Heart right ventricle (tissue), 16 donors: Measurements from ENCODE around the gene OCEL1. TPM values are rescaled to one million over a fixed set of nuclear protein-coding genes. Genes with fewer than 3 reads are reported as not detected.

Experiments used
- ATAC-seq, 8 donors: fragments of 200-7000 bp; cut with Tn5 transposase; one replicate each; pipeline ENCODE4 v1.9.1; 2020; ENCODE audit warnings: mild to moderate bottlenecking in 8 of 8, moderate library complexity in 8 of 8, moderate number of reproducible peaks in 1 of 8
- DNase-seq, 2 donors: peaks; one replicate each; pipeline ENCODE4 v3.0.0-alpha.2; 2020
- H3K27ac ChIP-seq, 10 donors: fragments of 200-600 bp; sonication (generic) in 2 of 10; one replicate each; pipeline versions ENCODE4 v1.5.0 to v1.8.0; 2020 to 2022; ENCODE audit warnings: mild to moderate bottlenecking in 3 of 10
- H3K27me3 ChIP-seq, 7 donors: fragments of 200-600 bp; one replicate each; pipeline ENCODE4 v1.8.0; 2021 to 2022; ENCODE audit warnings: mild to moderate bottlenecking in 2 of 7
- H3K36me3 ChIP-seq, 9 donors: fragments of 200-600 bp; sonication (generic) in 1 of 9; one replicate each; pipeline versions ENCODE4 v1.5.0 to v1.8.0; 2020 to 2022; ENCODE audit warnings: mild to moderate bottlenecking in 2 of 9
- H3K4me1 ChIP-seq, 9 donors: fragments of 200-600 bp; sonication (generic) in 1 of 9; one replicate each; pipeline versions ENCODE4 v1.5.0 to v1.8.0; 2020 to 2022; ENCODE audit warnings: mild to moderate bottlenecking in 4 of 9
- H3K4me3 ChIP-seq, 10 donors: fragments of 200-600 bp; sonication (generic) in 2 of 10; one replicate each; pipeline versions ENCODE4 v1.5.0 to v1.8.0; 2020 to 2022; ENCODE audit warnings: mild to moderate bottlenecking in 7 of 10, moderate library complexity in 2 of 10
- H3K9me3 ChIP-seq, 11 donors: fragments of 200-600 bp in 10 of 11; sonication (generic) in 2 of 11; one replicate each; pipeline versions ENCODE4 v1.5.0 to v1.8.0; 2013 to 2022; ENCODE audit warnings: mild to moderate bottlenecking in 2 of 11, control low read depth in 1 of 11, moderate library complexity in 1 of 11
- CTCF ChIP-seq, 9 donors: fragments of 200-600 bp; sonication (generic) in 2 of 9; IDR thresholded peaks; one replicate each; pipeline versions ENCODE4 v1.5.0 to v1.8.0; 2021 to 2022; ENCODE audit warnings: antibody characterized with exemption in 9 of 9, mild to moderate bottlenecking in 5 of 9, moderate library complexity in 1 of 9
- WGBS, 2 donors: extraction: QIAGEN DNeasy Blood & Tissue Kit; methylation state at CpG; one replicate each; pipeline ENCODE4 v1.1.7; 2013; ENCODE audit warnings: inconsistent platforms in 1 of 2; 5-methylcytosine and 5-hydroxymethylcytosine counted together
- intact Hi-C, 10 donors: fragments of 100-400 bp; cut with DNase I; formaldehyde crosslinking; loops; one replicate each; pipeline versions ENCODE4 v1.11.1 to v1.14.2; 2022
- polyA plus RNA-seq, 2 donors: library from polyadenylated mRNA; stranded (reverse); fragments of 200-250 nt; gene quantifications; one replicate each; pipeline ENCODE4 v1.2.3, GENCODE V29; 2013
- total RNA-seq, 10 donors: library from RNA; stranded (reverse); fragmentation: NEBNext Ultra II Directional in 3 of 10; extraction: Animal tissue kit (Norgen Biotek cat#: 25700) in 3 of 10; gene quantifications; one replicate each; pipeline versions ENCODE4 v1.2.1 to v1.2.4, GENCODE V29; 2021 to 2023
- donor health status: Arrhythmogenic right ventricular cardiomyopathy.
- donor health status: ischemic (EF 13 %, LVEDD 7.1; RV severe dilation, severe dysfunction).
- donor health status: healthy with polysubstance abuse.
- donor health status: DM: no; HTN: yes; CAD: no.
- donor health status: DM: no; HTN: no; CAD: no.
- donor health status: ischemic (EF 25% LVEDD 6.9; RV normal size, moderate dysfunction).
- donor health status: ischemic (EF 25% LVEDD 5.7; RV mildly dilated, moderate dysfunction).
- donor health status: healthy.
- donor health status: DM: yes; HTN: yes; CAD: no.
- donor health status: Ischemic cardiomyopathy.
- donor health status: ischemic (EF 35%, LVEDD 5.7; RV mildly dilated, moderate dysfunction).
- donor health status: nonischemic (EF 11% LVEDD 7.7; RV severe dilation, severe dysfunction).
- donor health status: DM: yes; HTN: yes; CAD: no.
- donor health status: PGD.
- donor health status: ischemic (EF 29% LVEDD 5.4; RV normal size, mild dysfunction).
- donor health status: nonischemic (EF 23%, LVEDD 6.1; RV moderate dilation, normal function).

The OCEL1 gene
- total and polyA plus RNA-seq, 12 donors: 7.2 to 47.4 (median 15.3) TPM

- ATAC-seq (peak; percentile 67 to 86 (median 80)), DNase-seq (peak; percentile 77 to 86)
- intact Hi-C loops: loop anchor here in 1 of 10 donors (2.0 kb wide), 1 partner anchor 22 kb away; no protein-coding TSS in a partner anchor
- H3K4me1 ChIP-seq: peaks cover 0 to 34% (median 5%) of the 10 kb centered on the region in 9 donors
- H3K9me3 ChIP-seq: peaks cover 0 to 16% (median 6%) of the 10 kb centered on the region in 11 donors
- peak; percentile 82 to 96 (median 87) for TF ChIP-seq CTCF (IDR thresholded peaks at IDR 0.05)
- peaks cover 0 to 38% (median 0%) of the 10 kb centered on the region in 9 donors for H3K36me3 ChIP-seq
- H3K4me3 ChIP-seq: peak overlapping the region in 2 of 10 donors; percentile 11 to 63
- no peak overlapping the region for H3K27ac ChIP-seq
- H3K27me3 ChIP-seq: no peaks in the 10 kb centered on the region
- 24 to 26% methylated on average over 15 of the region's 15 CpGs for WGBS, 2 donors
These were observed 34.9 kb downstream of the OCEL1 start for GRCh38 chr19:17260842-17261325.

DNA sequence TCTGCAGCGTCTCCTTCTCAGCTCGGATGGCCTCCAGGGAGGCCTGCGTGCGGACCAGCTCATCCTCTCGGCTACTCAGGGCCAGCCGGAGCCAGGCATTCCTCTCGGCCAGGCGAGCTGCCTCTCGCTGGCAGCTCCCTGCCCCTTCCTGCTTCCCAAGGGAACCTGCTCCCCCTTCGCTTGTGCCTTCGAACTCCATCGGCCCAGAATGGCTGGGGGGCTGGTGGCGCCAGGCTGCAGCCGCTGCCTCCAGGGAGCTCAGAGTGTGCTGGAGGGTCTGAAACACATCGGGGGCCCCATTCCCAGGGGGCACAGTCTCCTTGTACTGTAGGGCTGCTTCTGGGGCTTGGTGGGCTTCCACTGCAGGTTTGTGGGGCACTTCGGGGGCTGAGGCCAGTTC, 36.5 kb downstream of the OCEL1 start:
- intact Hi-C loops: no loop called here
- Histone ChIP-seq H3K4me3 (peak overlapping the region in 9 of 10 donors; percentile 47 to 71 (median 61)), H3K4me1 (peaks cover 0 to 44% (median 10%) of the 10 kb centered on the region in 9 donors), H3K27me3 (no peaks in the 10 kb centered on the region), H3K36me3 (peaks cover 0 to 28% (median 0%) of the 10 kb centered on the region in 9 donors), H3K9me3 (peaks cover 0 to 16% (median 6%) of the 10 kb centered on the region in 11 donors), H3K27ac (peak overlapping the region in 6 of 10 donors; percentile 4 to 95 (median 64))
- 50 to 55% methylated on average over 16 of the region's 16 CpGs for WGBS, 2 donors
- no peak for TF ChIP-seq CTCF (IDR thresholded peaks at IDR 0.05)
- no peak for ATAC-seq
- no peak for DNase-seq

DNA sequence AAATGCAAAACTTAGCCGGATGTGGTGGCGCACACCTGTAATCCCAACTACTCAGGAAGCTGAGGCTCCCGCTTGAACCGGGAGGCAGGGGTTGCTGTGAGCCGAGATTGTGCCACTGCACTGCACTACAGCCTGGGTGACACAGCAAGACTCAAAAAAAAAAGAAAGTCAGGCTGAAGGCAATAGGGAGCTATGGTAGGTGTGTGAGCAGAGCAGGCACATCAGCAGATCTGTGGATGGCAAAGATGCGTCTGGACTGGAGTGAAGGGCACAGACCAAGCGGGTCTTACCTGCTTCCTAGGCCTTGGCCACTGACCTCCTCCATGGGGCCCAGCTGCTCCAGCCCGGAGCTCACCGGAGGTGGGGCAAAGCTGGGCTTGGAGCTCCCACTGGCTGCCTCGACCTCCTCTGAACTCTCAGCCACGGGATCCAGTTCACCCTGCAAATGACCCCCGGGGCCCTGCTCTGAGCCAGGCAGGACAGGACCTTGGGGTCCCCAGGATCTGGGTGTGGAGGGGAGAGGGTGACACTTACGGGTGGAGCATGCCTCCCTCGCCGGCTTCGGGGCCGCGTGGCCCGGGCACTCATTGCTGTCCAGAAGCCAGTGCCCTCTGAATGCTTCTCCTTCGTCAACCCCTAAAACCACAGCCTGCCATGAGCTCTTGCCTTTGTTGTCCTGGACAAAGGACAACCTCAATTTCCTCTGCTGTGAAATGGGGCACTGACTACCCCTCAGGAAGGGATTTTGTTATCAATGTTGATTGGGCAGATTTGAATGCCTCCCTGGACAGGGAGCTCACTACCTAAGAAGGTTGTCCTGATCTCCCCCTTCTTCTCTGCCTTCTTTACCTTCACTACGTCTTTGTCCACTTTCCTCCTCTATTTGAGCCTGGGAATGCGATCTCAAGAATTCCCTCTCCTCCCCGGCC, 38.0 kb downstream of the OCEL1 start:
- 67 to 68% methylated on average over 23 of the region's 23 CpGs for WGBS, 2 donors
- peak overlapping the region; percentile 70 to 96 (median 87) for H3K27ac ChIP-seq

More for the DNA sequence above, 38.0 kb downstream of the OCEL1 start:
- Histone ChIP-seq H3K9me3 (peaks cover 0 to 12% (median 6%) of the 10 kb centered on the region in 11 donors), H3K4me3 (peak overlapping the region; percentile 41 to 71 (median 60)), H3K27me3 (no peaks in the 10 kb centered on the region), H3K36me3 (peaks cover 0 to 17% (median 3%) of the 10 kb centered on the region in 9 donors), H3K4me1 (peaks cover 2 to 52% (median 20%) of the 10 kb centered on the region in 9 donors)
- intact Hi-C loops: no loop called here
- no peak for DNase-seq
- ATAC-seq: no peak
- TF ChIP-seq CTCF (IDR thresholded peaks at IDR 0.05): no peak
